Endodermal cell (in vitro differentiated cells): ENCODE results near the gene GTPBP6. TPM values are rescaled to one million over a fixed set of nuclear protein-coding genes. Genes with fewer than 3 reads are reported as not detected.
"Not testable (repeated sequence)": the region's sequence is repeated elsewhere in the genome, so short reads cannot be mapped to it uniquely, and the experiment has no call there.

Experiments
- DNase-seq: peaks from one replicate; pipeline ENCODE4 v3.0.0-alpha.2; 2017
- H3K27ac ChIP-seq: 2 replicates; pipeline ENCODE4 v1.5.1; 2013; ENCODE audit warnings: mild to moderate bottlenecking, low read depth, low read length, moderate library complexity
- H3K27me3 ChIP-seq: 2 replicates; pipeline ENCODE4 v1.6.1; 2013; ENCODE audit warnings: mild to moderate bottlenecking, low read length, moderate library complexity; ENCODE audit not compliant: insufficient read depth, control insufficient read depth, poor library complexity, severe bottlenecking
- H3K36me3 ChIP-seq: 2 replicates; pipeline ENCODE4 v1.7.0; 2013; ENCODE audit warnings: mild to moderate bottlenecking, low read length, moderate library complexity; ENCODE audit not compliant: control insufficient read depth, insufficient read depth
- H3K4me1 ChIP-seq: one replicate; pipeline ENCODE4 v1.7.0; 2013; ENCODE audit warnings: low read length; ENCODE audit not compliant: control insufficient read depth, insufficient read depth
- H3K4me3 ChIP-seq: 2 replicates; pipeline ENCODE4 v1.5.1; 2013; ENCODE audit warnings: mild to moderate bottlenecking, low read length, moderate library complexity
- H3K9ac ChIP-seq: 2 replicates; pipeline ENCODE4 v1.6.1; 2013; ENCODE audit warnings: mild to moderate bottlenecking, low read length, moderate library complexity; ENCODE audit not compliant: poor library complexity, severe bottlenecking; ENCODE audit errors: extremely low read depth
- H3K9me3 ChIP-seq: 2 replicates; pipeline ENCODE4 v1.6.1; 2013; ENCODE audit warnings: mild to moderate bottlenecking, low read length, moderate library complexity; ENCODE audit not compliant: control insufficient read depth
- H3K27ac Mint-ChIP-seq: 2 replicates; pipeline ENCODE4 v1.8.0; 2020; ENCODE audit warnings: mixed read lengths
- H3K27me3 Mint-ChIP-seq: 2 replicates; pipeline ENCODE4 v1.8.0; 2021; ENCODE audit warnings: mild to moderate bottlenecking, mixed read lengths; ENCODE audit not compliant: insufficient read depth
- H3K36me3 Mint-ChIP-seq: 2 replicates; pipeline ENCODE4 v1.8.0; 2020; ENCODE audit warnings: low read depth, mixed read lengths
- H3K4me1 Mint-ChIP-seq: 2 replicates; pipeline ENCODE4 v1.8.0; 2020; ENCODE audit warnings: mixed read lengths
- H3K4me3 Mint-ChIP-seq: 2 replicates; pipeline ENCODE4 v1.8.0; 2020; ENCODE audit warnings: mild to moderate bottlenecking, moderate library complexity, mixed read lengths
- H3K9me3 Mint-ChIP-seq: 2 replicates; pipeline ENCODE4 v1.8.0; 2020; ENCODE audit warnings: mild to moderate bottlenecking, mixed read lengths
- CTCF ChIP-seq: fragments of 200-600 bp; sonication (generic); conservative IDR thresholded peaks from 2 replicates; pipeline ENCODE4 v1.5.0; 2021; ENCODE audit warnings: antibody characterized with exemption, mild to moderate bottlenecking
- WGBS, 2 experiments: methylation state at CpG; one replicate each; pipeline versions ENCODE4 v1.1.5 to v1.1.7; 2013; ENCODE audit warnings: missing lambda C conversion rate in 2 of 2, mixed read lengths in 1 of 2; ENCODE audit not compliant: insufficient coverage in 1 of 2, insufficient read length in 1 of 2; 5-methylcytosine and 5-hydroxymethylcytosine counted together
- total RNA-seq, 2 donors: library from RNA; stranded (reverse); fragmentation: NEBNext Ultra II Directional in 1 of 2; extraction: Animal tissue kit (Norgen Biotek cat#: 25700) in 1 of 2; gene quantifications; 2 replicates in 1 of 2; 3 replicates in 1 of 2; pipeline ENCODE4 v1.2.1, GENCODE V29; 2021

Gene GTPBP6
- total RNA-seq, 2 donors from 2014 or later = 58.8 to 61.0 TPM

GRCh38 chrX:281166-281999 is 37.2 kb downstream of the GTPBP6 start, which contains the start of gene PLCXD1:
PLCXD1 (plus strand) TSS chrX:281381; CDS start chrX:284188, 2,807 bp downstream.
- peak within 1 kb of the TSS; percentile 81 for H3K4me3 Mint-ChIP-seq
- Histone ChIP-seq H3K27me3 (no peaks in the 10 kb centered on the region), H3K36me3 (peaks cover 26% of the 10 kb centered on the region), H3K27ac (peak within 1 kb of the TSS; percentile 80), H3K4me3 (peak within 1 kb of the TSS; percentile 89), H3K9me3 (no peaks in the 10 kb centered on the region), H3K4me1 (peaks cover 4% of the 10 kb centered on the region), H3K9ac (peak within 1 kb of the TSS; percentile 74)
- peak; percentile 97 for DNase-seq
- H3K27ac Mint-ChIP-seq = peak within 1 kb of the TSS; percentile 96
- H3K4me1 Mint-ChIP-seq = peaks cover 8% of the 10 kb centered on the region
- peaks cover 30% of the 10 kb centered on the region for H3K36me3 Mint-ChIP-seq
- no peak for TF ChIP-seq CTCF
- no peaks in the 10 kb centered on the region for H3K27me3 Mint-ChIP-seq
- no peaks in the 10 kb centered on the region for H3K9me3 Mint-ChIP-seq
- WGBS, 2 experiments = 20 to 38% methylated on average over 16 to 23 of the region's 25 CpGs

- not testable (repeated sequence) for H3K4me3 ChIP-seq
Observed at GRCh38 chrX:280722-281121, 37.9 kb downstream of the GTPBP6 start.

GRCh38 chrX:279757-280604 is 38.6 kb downstream of the GTPBP6 start:
- Histone ChIP-seq H3K4me3 (peak overlapping the region; percentile 73), H3K9ac (peak overlapping the region; percentile 53)
- peak overlapping the region; percentile 80 for H3K27ac Mint-ChIP-seq

More at GRCh38 chrX:280722-281121, 37.9 kb downstream of the GTPBP6 start:
- not testable (repeated sequence) for H3K9me3 Mint-ChIP-seq, H3K27me3 Mint-ChIP-seq, H3K9ac ChIP-seq, H3K9me3 ChIP-seq, H3K27me3 ChIP-seq, H3K4me1 ChIP-seq, H3K27ac ChIP-seq, DNase-seq, H3K4me1 Mint-ChIP-seq, H3K27ac Mint-ChIP-seq
- Mint-ChIP-seq H3K4me3 (peak overlapping the region; percentile 81), H3K36me3 (peaks cover 24% of the 10 kb centered on the region)
- peaks cover 19% of the 10 kb centered on the region for H3K36me3 ChIP-seq
- WGBS, 2 experiments = no CpG with 5 or more reads among the region's 24 CpGs

More at GRCh38 chrX:279757-280604, 38.6 kb downstream of the GTPBP6 start:
- Mint-ChIP-seq H3K4me3 (peak overlapping the region; percentile 37), H3K36me3 (peaks cover 16% of the 10 kb centered on the region), H3K4me1 (peaks cover 10% of the 10 kb centered on the region)
- 67 to 74% methylated on average over 19 to 27 of the region's 45 CpGs for WGBS, 2 experiments
- not testable (repeated sequence) for H3K27me3 Mint-ChIP-seq, H3K4me1 ChIP-seq, H3K27me3 ChIP-seq, H3K9me3 Mint-ChIP-seq, H3K9me3 ChIP-seq, H3K27ac ChIP-seq
- peaks cover 12% of the 10 kb centered on the region for H3K36me3 ChIP-seq
- DNase-seq = peak; percentile 72
